SU-DHL-6 (cell line): ENCODE measurements around the gene GRIK5.
A peak's percentile ranks its signal among the peaks of the same experiment; 100 is the strongest.

Experiments used
- H2AFZ ChIP-seq: fragments of 200-600 bp; sonication (generic); 2 replicates; pipeline ENCODE4 v1.6.1; 2014; ENCODE audit warnings: low read depth, mild to moderate bottlenecking, moderate library complexity, mixed read lengths, antibody characterized with exemption, low read length; ENCODE audit not compliant: severe bottlenecking
- H3F3A ChIP-seq: fragments of 200-600 bp; shearing (Covaris generic); 2 replicates; pipeline ENCODE4 v1.6.0; 2016; ENCODE audit warnings: antibody characterized with exemption, mild to moderate bottlenecking; ENCODE audit not compliant: insufficient read depth
- H3K27ac ChIP-seq: fragments of 200-600 bp; sonication (generic); 2 replicates; pipeline ENCODE4 v1.5.1; 2016; ENCODE audit warnings: low read depth, mild to moderate bottlenecking, low read length, moderate library complexity, mixed read lengths
- H3K27me3 ChIP-seq: fragments of 200-600 bp; sonication (generic), shearing (Covaris generic); 2 replicates; pipeline ENCODE4 v1.6.0; 2014; ENCODE audit warnings: mild to moderate bottlenecking, low read length
- H3K36me3 ChIP-seq: fragments of 200-600 bp; sonication (generic); 2 replicates; pipeline ENCODE4 v1.6.1; 2014; ENCODE audit warnings: mild to moderate bottlenecking, low read length, mixed read lengths
- H3K4me2 ChIP-seq: fragments of 300-600, 200-600 bp; shearing (Covaris generic), sonication (generic); 2 replicates; pipeline ENCODE4 v1.6.0; 2014; ENCODE audit warnings: low read length, low read depth, mild to moderate bottlenecking; ENCODE audit not compliant: poor library complexity, severe bottlenecking
- H3K4me3 ChIP-seq: fragments of 200-600 bp; sonication (generic); 2 replicates; pipeline ENCODE4 v1.5.1; 2014; ENCODE audit warnings: antibody characterized with exemption, low read length, mild to moderate bottlenecking, mixed read lengths; ENCODE audit not compliant: insufficient read depth, poor library complexity, severe bottlenecking
- H3K79me2 ChIP-seq: fragments of 200-600 bp; sonication (generic); 2 replicates; pipeline ENCODE4 v1.6.1; 2014; ENCODE audit warnings: mild to moderate bottlenecking, low read length, moderate library complexity; ENCODE audit not compliant: insufficient read depth
- H3K9ac ChIP-seq: fragments of 200-600 bp; sonication (generic); 2 replicates; pipeline ENCODE4 v1.7.0; 2014; ENCODE audit warnings: mild to moderate bottlenecking, low read length
- H3K9me2 ChIP-seq: fragments of 200-600 bp; sonication (generic); replicated peaks from 2 replicates; pipeline ENCODE4 v1.6.1; 2014; ENCODE audit warnings: low read length; ENCODE audit not compliant: insufficient read depth
- H3K9me3 ChIP-seq: fragments of 200-600 bp; sonication (generic); 2 replicates; pipeline ENCODE4 v1.6.1; 2014; ENCODE audit warnings: low read length, mixed read lengths; ENCODE audit not compliant: insufficient read depth
- H4K20me1 ChIP-seq: fragments of 200-600 bp; sonication (generic); 2 replicates; pipeline ENCODE4 v1.6.1; 2014; ENCODE audit warnings: low read depth, mild to moderate bottlenecking, antibody characterized with exemption, low read length, moderate library complexity, mixed read lengths
- EZH2phosphoT487 ChIP-seq: fragments of 200-600 bp; sonication (generic), shearing (Covaris generic); conservative IDR thresholded peaks from 2 replicates; pipeline ENCODE4 v1.6.1; 2018; ENCODE audit warnings: mild to moderate bottlenecking, antibody characterized with exemption, low read length, moderate library complexity, mixed read lengths
- TF ChIP-seq, protein P1 (sequence below): fragments of 200-600 bp; sonication (generic); IDR thresholded peaks from one replicate; pipeline ENCODE4 v1.5.1; 2017; ENCODE audit warnings: antibody characterized with exemption, mild to moderate bottlenecking, low read length, moderate library complexity; ENCODE audit not compliant: insufficient read depth, poor library complexity, severe bottlenecking

The GRIK5 gene

DNA sequence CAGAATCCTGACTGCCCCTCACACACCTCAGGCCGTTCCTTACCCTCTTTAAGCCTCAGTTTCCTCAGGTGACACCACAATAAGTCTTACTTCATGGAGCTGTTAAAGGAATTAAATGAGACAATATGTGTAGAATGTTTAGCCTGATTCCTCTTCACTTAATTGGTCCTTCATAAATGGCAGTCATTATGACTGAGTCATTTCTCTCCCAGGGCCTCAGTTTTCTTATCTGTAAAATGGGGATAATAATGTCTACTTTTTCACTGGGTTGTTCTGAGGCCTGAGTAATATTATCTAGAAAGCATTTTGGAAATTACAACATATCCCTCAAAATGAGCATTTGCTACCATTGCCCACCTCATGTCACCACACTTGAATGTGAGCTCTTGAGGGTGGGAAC is 40.7 kb upstream of the GRIK5 start:
- H3K27me3 ChIP-seq = no peaks in the 10 kb centered on the region
- H3K4me2 ChIP-seq = no peak overlapping the region
- H3K9me2 ChIP-seq = no peaks in the 10 kb centered on the region
- H3K9me3 ChIP-seq = no peaks in the 10 kb centered on the region
- peaks cover 5% of the 10 kb centered on the region; the same call in 1 of the 2 replicates for H3K79me2 ChIP-seq
- no peak overlapping the region for H2AFZ ChIP-seq
- no peak for TF ChIP-seq EZH2phosphoT487
- H3K9ac ChIP-seq = no peak overlapping the region
- peaks cover 42% of the 10 kb centered on the region for H3F3A ChIP-seq
- H3K4me3 ChIP-seq = no peak overlapping the region
- H4K20me1 ChIP-seq = no peaks in the 10 kb centered on the region
- H3K36me3 ChIP-seq = no peaks in the 10 kb centered on the region
- peak overlapping the region; percentile 45 for H3K27ac ChIP-seq

DNA sequence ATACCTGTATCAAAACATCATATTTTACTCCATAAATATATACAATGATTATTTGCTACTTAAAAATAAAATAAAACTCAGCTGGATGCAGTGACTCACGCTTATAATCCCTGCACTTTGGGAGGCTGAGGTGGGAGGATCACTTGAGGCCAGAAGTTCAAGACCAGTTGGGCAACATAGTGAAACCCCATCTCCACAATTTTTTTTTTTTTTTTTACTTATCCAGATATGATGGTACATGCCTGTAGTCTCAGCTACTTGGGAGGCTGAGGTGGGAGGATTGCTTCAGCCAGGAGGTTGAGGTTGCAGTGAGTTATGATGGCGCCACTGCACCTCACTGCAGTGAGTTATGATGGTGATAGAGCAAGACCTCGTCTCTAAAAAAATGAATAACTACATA is 39.9 kb upstream of the GRIK5 start:
- TF ChIP-seq EZH2phosphoT487 = no peak
- TF ChIP-seq, protein P1, sequence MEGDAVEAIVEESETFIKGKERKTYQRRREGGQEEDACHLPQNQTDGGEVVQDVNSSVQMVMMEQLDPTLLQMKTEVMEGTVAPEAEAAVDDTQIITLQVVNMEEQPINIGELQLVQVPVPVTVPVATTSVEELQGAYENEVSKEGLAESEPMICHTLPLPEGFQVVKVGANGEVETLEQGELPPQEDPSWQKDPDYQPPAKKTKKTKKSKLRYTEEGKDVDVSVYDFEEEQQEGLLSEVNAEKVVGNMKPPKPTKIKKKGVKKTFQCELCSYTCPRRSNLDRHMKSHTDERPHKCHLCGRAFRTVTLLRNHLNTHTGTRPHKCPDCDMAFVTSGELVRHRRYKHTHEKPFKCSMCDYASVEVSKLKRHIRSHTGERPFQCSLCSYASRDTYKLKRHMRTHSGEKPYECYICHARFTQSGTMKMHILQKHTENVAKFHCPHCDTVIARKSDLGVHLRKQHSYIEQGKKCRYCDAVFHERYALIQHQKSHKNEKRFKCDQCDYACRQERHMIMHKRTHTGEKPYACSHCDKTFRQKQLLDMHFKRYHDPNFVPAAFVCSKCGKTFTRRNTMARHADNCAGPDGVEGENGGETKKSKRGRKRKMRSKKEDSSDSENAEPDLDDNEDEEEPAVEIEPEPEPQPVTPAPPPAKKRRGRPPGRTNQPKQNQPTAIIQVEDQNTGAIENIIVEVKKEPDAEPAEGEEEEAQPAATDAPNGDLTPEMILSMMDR = no peak
- no peaks in the 10 kb centered on the region for H3K9me2 ChIP-seq
- H3K27ac ChIP-seq = peak overlapping the region; percentile 81
- no peaks in the 10 kb centered on the region for H4K20me1 ChIP-seq
- peak overlapping the region; percentile 45 for H3K4me2 ChIP-seq
- H2AFZ ChIP-seq = no peak overlapping the region
- H3K36me3 ChIP-seq = no peaks in the 10 kb centered on the region
- no peaks in the 10 kb centered on the region for H3K27me3 ChIP-seq
- peaks cover 34% of the 10 kb centered on the region for H3F3A ChIP-seq
- H3K4me3 ChIP-seq = no peak overlapping the region
- H3K9ac ChIP-seq = no peak overlapping the region
- H3K79me2 ChIP-seq = peaks cover 5% of the 10 kb centered on the region; the same call in 1 of the 2 replicates
- no peaks in the 10 kb centered on the region for H3K9me3 ChIP-seq

DNA sequence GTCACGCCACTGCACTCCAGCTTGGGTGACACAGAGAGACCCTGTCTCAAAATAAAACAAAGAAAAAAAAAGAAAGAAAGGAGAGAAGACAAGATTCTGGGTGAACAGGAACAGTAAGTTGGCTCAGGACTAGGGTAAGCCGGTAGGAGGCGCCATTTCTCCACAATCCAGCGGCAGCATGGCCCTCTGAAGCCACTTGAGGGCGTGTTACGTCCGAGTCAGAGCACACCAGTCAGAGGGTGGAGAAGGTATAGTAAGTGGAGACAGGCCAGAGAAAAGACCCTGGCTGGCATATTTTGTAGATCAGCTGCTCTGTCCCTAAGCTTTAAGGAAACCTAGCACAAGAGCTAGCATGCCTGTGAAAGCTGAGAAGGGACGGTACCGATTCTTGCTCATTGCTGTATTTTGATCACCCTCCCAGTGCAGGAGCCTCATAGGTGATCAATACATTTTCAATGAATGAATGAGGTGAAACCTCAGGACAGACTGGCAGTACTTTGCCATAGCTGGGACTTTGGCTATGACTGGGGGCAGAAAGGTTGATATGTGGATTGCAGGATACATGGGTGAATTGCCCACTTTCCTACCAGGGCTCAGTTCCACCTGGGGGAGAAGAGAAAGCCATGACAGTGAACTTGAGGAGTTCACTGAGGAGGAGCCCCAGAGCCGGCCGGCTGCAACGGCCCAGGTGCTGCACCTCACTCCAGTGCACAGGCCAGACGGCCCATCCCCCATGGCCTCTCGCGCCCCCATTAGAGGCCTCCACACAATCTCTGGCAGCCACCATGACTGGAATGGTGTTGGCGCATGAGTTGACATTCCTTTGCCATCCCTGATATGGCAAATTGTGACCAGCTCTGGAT is 38.8 kb upstream of the GRIK5 start:
- H3K9me2 ChIP-seq = no peaks in the 10 kb centered on the region
- no peak overlapping the region for H3K4me3 ChIP-seq
- peaks cover 24% of the 10 kb centered on the region for H3F3A ChIP-seq
- TF ChIP-seq EZH2phosphoT487 = no peak
- TF ChIP-seq, protein P1 = peak; percentile 91
- peaks cover 5% of the 10 kb centered on the region; the same call in 1 of the 2 replicates for H3K79me2 ChIP-seq
- peak overlapping the region; percentile 81 for H3K27ac ChIP-seq
- H2AFZ ChIP-seq = no peak overlapping the region
- no peaks in the 10 kb centered on the region for H3K27me3 ChIP-seq
- H3K9ac ChIP-seq = peak overlapping the region; percentile 41
- no peaks in the 10 kb centered on the region for H3K9me3 ChIP-seq
- peak overlapping the region; percentile 45 for H3K4me2 ChIP-seq
- no peaks in the 10 kb centered on the region for H4K20me1 ChIP-seq
- H3K36me3 ChIP-seq = no peaks in the 10 kb centered on the region

DNA sequence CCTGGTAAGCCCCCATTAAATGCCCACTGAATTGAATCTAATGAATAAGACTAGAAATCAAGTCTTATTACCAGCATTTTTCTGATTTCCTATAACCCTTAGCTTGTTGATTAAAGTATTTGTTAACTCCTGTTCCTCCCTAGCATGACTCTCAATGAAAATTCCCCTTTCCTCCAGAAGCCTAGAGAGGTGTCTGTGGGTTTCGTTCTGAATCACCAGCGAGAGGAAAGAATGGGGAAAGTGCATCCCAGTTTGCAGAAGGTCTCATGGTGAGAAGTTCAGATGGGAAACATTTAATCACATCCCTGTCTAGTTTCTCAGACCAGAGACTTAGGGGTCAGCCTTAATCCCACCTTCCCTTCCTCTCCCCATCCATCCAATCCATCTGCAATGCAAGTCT is 35.4 kb upstream of the GRIK5 start:
- Histone ChIP-seq H2AFZ (no peak overlapping the region), H3K79me2 (peaks cover 5% of the 10 kb centered on the region; the same call in 1 of the 2 replicates), H3K4me3 (no peak overlapping the region), H3K27me3 (no peaks in the 10 kb centered on the region), H4K20me1 (no peaks in the 10 kb centered on the region), H3K9ac (no peak overlapping the region), H3K9me3 (no peaks in the 10 kb centered on the region), H3F3A (peaks cover 14% of the 10 kb centered on the region; the same call in 1 of the 2 replicates), H3K9me2 (no peaks in the 10 kb centered on the region), H3K4me2 (no peak overlapping the region), H3K27ac (no peak overlapping the region), H3K36me3 (no peaks in the 10 kb centered on the region)
- TF ChIP-seq EZH2phosphoT487 = no peak
- TF ChIP-seq, protein P1 = no peak
